ENCODE measurements around the gene HEG1.

Gene HEG1

DNA sequence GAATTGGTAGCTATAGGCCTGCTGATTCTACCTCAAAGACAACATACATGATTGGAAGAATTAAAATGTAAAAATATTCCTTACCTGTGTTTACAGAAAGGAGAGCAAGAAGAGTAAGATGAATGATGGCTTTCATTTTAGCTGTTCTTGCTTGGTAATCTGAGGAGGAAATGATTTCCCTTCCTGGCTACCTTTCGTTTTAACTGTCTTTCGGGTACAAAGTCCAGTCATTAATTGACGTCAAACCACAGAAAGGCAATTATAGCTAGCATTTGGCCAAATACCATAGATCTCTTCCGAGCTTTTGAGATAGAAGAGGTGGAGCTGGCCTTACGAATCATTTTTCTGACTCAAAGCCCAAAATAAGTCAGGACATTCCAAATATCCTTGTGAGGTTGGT lies 121.2 kb downstream of the HEG1 start, which contains the start of gene MUC13:
TSS of gene MUC13 (minus strand) at position 175 of the 400 bp plus-strand sequence. CDS start at position 136, 39 bp downstream.
- Histone ChIP-seq H3K4me1 (ENCODE audit: control insufficient read depth, insufficient read depth, low read length, unreplicated experiment) (no peaks in the 10 kb centered on the region), H3K4me3 (ENCODE audit: low read depth, low read length) (no peak within 1 kb of the TSS), H3K79me2 (ENCODE audit: control insufficient read depth, insufficient read depth, low read length, unreplicated experiment) (no peaks in the 10 kb centered on the region), H3K36me3 (ENCODE audit: insufficient read depth, low read length) (no peaks in the 10 kb centered on the region), H2AFZ (ENCODE audit: low read length, unreplicated experiment) (no peak within 1 kb of the TSS), H3K27me3 (ENCODE audit: insufficient read depth, low read length) (no peaks in the 10 kb centered on the region), H3K27ac (ENCODE audit: low read depth, low read length) (no peak within 1 kb of the TSS)

DNA sequence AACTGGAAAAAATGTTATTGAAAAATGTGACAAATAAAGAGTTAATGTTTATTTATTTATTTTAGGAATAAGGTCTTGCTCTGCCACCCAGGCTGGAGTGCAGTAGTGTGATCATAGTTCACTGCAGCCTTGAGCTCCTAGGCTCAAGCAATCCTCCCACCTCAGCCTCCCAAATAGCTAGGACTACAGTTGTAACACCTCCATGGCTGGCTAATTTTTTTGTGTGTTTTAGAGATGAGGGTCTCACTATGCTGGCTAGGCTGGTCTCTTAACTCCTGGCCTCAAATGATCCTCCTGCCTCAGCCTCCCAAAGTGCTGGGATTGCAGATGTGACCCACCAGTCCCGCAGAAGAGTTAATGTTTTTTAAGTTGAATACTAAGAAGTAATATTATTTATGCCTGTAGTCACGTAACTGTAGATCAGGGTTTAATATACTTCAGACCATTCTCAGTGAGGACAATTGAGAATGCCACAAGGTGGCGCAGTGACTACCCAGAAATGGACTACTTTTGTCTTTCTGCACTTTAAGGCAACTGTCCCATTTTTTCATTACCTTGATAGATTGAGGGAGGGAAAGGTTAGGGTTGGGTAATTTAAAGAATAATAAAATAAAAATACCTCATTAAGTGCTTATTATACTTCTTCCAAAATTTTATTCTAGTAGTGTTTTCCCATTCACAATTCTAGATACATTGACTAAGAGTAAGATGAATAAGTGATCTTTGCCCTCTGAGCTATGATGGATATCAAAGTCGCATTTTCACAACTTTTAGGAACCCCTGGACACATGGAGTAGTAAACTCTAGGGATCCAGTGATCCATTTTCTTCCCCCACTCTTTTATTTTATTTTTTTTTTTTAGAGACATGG lies 127.2 kb downstream of the HEG1 start:
- no peaks in the 10 kb centered on the region for H3K4me1 ChIP-seq (ENCODE audit: control insufficient read depth, insufficient read depth, low read length, unreplicated experiment)
- no peaks in the 10 kb centered on the region for H3K36me3 ChIP-seq (ENCODE audit: insufficient read depth, low read length)
- H3K79me2 ChIP-seq (ENCODE audit: control insufficient read depth, insufficient read depth, low read length, unreplicated experiment), result no peaks in the 10 kb centered on the region
- peak overlapping the region; percentile 67 for H2AFZ ChIP-seq (ENCODE audit: low read length, unreplicated experiment)
- no peak overlapping the region for H3K4me3 ChIP-seq (ENCODE audit: low read depth, low read length)
- H3K27ac ChIP-seq (ENCODE audit: low read depth, low read length), result no peak overlapping the region
- H3K27me3 ChIP-seq (ENCODE audit: insufficient read depth, low read length), result no peaks in the 10 kb centered on the region

DNA sequence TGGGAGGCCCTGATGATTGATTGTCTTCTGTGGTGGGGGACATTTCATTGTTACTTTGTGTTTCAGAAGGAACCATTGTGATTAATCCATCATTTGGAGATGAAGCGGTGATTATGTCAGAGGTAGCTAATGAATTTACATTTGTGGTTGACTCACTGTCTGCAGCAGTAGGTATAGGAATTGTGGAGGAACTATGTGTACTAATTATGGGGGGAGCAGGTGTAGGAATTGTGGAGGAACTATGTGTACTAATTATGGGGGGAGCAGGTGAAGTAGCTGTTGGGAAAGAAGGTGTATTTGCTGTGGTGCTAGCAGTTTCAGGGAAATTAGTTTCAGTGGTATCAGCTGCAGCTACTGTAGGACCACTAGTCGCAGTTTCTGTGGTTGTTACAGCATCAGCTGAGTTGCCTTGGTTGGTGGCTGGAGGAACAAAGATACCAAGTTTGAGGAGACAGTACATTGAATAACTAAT lies 128.2 kb downstream of the HEG1 start:
- no peaks in the 10 kb centered on the region for H3K27me3 ChIP-seq (ENCODE audit: insufficient read depth, low read length)

DNA sequence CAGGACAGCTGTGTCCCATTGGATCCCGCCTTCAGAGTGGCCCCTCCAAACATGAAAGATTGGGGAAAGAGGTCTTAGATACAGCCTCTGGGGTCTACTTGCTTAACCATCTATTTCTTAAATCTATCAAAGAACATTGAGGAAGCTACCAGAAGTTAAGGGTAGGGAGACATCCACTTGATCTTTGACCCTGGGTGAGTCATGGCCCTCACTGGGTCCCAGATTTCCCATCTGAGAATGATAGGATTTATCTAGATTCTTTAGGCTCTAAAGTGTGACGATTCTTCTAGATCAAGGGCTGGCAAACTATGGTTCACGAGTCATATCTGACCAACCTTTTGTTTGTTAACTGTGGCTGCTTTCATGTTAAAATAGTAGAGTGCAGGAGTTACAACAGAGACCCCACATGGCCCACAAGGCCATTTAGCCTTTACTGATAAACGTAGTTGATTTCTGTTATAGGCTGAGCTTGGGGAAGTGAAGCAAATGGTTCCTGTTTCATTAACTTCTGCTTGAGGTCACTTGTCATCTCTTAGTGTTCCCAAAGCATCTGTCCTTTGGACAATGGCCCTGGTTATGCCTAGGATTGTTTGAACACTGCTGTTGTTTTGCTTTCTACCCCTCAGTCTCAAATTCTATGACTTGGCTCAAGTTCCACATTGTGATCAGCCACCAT lies 129.2 kb downstream of the HEG1 start:
- Histone ChIP-seq H3K27me3 (ENCODE audit: insufficient read depth, low read length) (no peaks in the 10 kb centered on the region), H3K4me1 (ENCODE audit: control insufficient read depth, insufficient read depth, low read length, unreplicated experiment) (no peaks in the 10 kb centered on the region), H2AFZ (ENCODE audit: low read length, unreplicated experiment) (no peak overlapping the region), H3K27ac (ENCODE audit: low read depth, low read length) (no peak overlapping the region), H3K79me2 (ENCODE audit: control insufficient read depth, insufficient read depth, low read length, unreplicated experiment) (no peaks in the 10 kb centered on the region), H3K4me3 (ENCODE audit: low read depth, low read length) (no peak overlapping the region), H3K36me3 (ENCODE audit: insufficient read depth, low read length) (no peaks in the 10 kb centered on the region)

More for the DNA sequence above, 128.2 kb downstream of the HEG1 start:
- no peaks in the 10 kb centered on the region for H3K36me3 ChIP-seq (ENCODE audit: insufficient read depth, low read length)
- no peaks in the 10 kb centered on the region for H3K79me2 ChIP-seq (ENCODE audit: control insufficient read depth, insufficient read depth, low read length, unreplicated experiment)
- H3K4me3 ChIP-seq (ENCODE audit: low read depth, low read length), result no peak overlapping the region
- H2AFZ ChIP-seq (ENCODE audit: low read length, unreplicated experiment), result no peak overlapping the region
- no peak overlapping the region for H3K27ac ChIP-seq (ENCODE audit: low read depth, low read length)
- no peaks in the 10 kb centered on the region for H3K4me1 ChIP-seq (ENCODE audit: control insufficient read depth, insufficient read depth, low read length, unreplicated experiment)

DNA sequence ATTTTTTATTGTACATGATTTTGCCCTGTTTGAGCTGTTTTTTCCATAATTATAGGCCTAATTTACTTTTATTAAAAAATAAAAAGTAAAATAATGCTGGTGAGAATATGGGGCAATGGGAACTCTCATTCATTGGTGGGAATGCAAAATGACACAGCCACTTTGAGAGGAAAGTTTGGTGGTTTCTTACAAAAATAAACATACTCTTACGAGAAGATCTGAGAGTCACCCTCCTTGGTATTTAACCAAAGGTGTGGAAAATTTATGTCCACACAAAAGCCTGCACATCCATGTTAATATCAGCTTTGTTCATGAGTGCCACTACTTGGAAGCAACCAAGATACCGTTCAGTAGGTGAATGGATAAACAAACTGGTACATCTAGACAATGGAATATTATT lies 131.1 kb downstream of the HEG1 start:
- no peaks in the 10 kb centered on the region for H3K36me3 ChIP-seq (ENCODE audit: insufficient read depth, low read length)
- H3K27ac ChIP-seq (ENCODE audit: low read depth, low read length), result no peak overlapping the region
- H3K79me2 ChIP-seq (ENCODE audit: control insufficient read depth, insufficient read depth, low read length, unreplicated experiment), result no peaks in the 10 kb centered on the region
- H3K27me3 ChIP-seq (ENCODE audit: insufficient read depth, low read length), result no peaks in the 10 kb centered on the region
- H3K4me3 ChIP-seq (ENCODE audit: low read depth, low read length), result no peak overlapping the region
- H3K4me1 ChIP-seq (ENCODE audit: control insufficient read depth, insufficient read depth, low read length, unreplicated experiment), result no peaks in the 10 kb centered on the region
- H2AFZ ChIP-seq (ENCODE audit: low read length, unreplicated experiment), result no peak overlapping the region

DNA sequence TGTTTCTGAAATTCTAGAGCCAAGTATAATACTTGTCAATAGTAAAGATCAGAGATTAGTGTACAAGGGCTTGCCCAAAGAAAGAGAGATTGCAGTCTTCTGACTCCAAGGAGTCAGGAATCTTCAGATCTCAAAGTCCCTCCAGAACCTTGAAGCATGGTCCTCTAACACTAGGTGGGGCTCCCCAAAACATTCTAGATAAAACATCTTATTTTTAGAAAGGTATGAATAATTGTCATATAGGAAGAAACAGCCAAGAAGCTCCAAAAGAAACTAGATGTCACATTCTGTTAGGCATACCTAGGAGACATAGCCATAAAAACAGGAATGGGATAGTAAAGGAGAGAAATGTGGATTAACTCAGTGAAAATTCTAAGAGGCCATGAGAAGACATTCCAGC lies 132.0 kb downstream of the HEG1 start:
- H3K4me1 ChIP-seq (ENCODE audit: control insufficient read depth, insufficient read depth, low read length, unreplicated experiment), result no peaks in the 10 kb centered on the region
- no peaks in the 10 kb centered on the region for H3K79me2 ChIP-seq (ENCODE audit: control insufficient read depth, insufficient read depth, low read length, unreplicated experiment)
- H3K27me3 ChIP-seq (ENCODE audit: insufficient read depth, low read length), result no peaks in the 10 kb centered on the region
- no peaks in the 10 kb centered on the region for H3K36me3 ChIP-seq (ENCODE audit: insufficient read depth, low read length)
- no peak overlapping the region for H3K4me3 ChIP-seq (ENCODE audit: low read depth, low read length)
- H3K27ac ChIP-seq (ENCODE audit: low read depth, low read length), result no peak overlapping the region
- no peak overlapping the region for H2AFZ ChIP-seq (ENCODE audit: low read length, unreplicated experiment)

DNA sequence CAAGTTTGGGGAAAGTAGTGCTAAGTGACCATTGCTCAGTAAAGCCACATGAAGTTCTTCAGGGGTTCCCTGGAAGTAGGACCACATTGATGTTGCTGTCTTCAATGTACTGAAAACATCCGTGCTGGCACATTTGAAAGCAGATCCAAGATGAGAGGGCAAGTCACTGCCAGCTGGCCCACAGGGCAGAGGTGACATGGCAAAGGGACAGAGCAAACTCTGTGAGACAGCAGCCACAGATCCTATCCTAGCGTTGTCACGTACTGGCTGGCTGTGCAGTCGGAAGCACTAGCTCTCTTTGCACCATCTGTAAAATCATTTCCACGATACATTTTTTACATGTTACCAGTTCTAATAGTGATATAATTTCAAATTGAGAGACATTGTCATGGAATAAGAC lies 135.1 kb downstream of the HEG1 start:
- H3K36me3 ChIP-seq (ENCODE audit: insufficient read depth, low read length), result no peaks in the 10 kb centered on the region
- H3K4me3 ChIP-seq (ENCODE audit: low read depth, low read length), result no peak overlapping the region
- no peak overlapping the region for H3K27ac ChIP-seq (ENCODE audit: low read depth, low read length)
- peaks cover 10% of the 10 kb centered on the region; the same call in 1 of the 2 replicates for H3K27me3 ChIP-seq (ENCODE audit: insufficient read depth, low read length)
- no peaks in the 10 kb centered on the region for H3K79me2 ChIP-seq (ENCODE audit: control insufficient read depth, insufficient read depth, low read length, unreplicated experiment)
- no peaks in the 10 kb centered on the region for H3K4me1 ChIP-seq (ENCODE audit: control insufficient read depth, insufficient read depth, low read length, unreplicated experiment)
- no peak overlapping the region for H2AFZ ChIP-seq (ENCODE audit: low read length, unreplicated experiment)

DNA sequence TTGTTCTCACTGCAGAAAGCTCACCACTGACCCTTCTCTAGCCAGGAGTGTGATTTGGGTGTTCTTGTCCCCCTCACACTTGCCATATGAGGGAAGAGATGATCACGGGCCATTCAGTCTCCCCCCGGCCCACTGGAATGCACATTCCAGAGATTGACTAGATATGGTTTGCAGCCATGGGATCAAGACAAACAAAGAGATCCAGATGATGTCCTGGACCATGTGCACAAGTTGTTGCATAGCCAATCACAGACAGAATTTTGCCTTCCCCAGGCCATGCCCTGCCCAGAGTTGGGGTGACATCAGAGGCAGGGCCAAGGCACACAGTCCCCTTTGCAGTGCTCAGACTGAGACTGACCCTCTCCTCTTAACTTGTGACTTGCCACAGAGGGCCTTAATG lies 136.0 kb downstream of the HEG1 start:
- Histone ChIP-seq H3K4me1 (ENCODE audit: control insufficient read depth, insufficient read depth, low read length, unreplicated experiment) (no peaks in the 10 kb centered on the region), H3K79me2 (ENCODE audit: control insufficient read depth, insufficient read depth, low read length, unreplicated experiment) (no peaks in the 10 kb centered on the region), H3K36me3 (ENCODE audit: insufficient read depth, low read length) (no peaks in the 10 kb centered on the region), H3K4me3 (ENCODE audit: low read depth, low read length) (no peak overlapping the region), H3K27me3 (ENCODE audit: insufficient read depth, low read length) (peaks cover 10% of the 10 kb centered on the region; the same call in 1 of the 2 replicates), H2AFZ (ENCODE audit: low read length, unreplicated experiment) (no peak overlapping the region), H3K27ac (ENCODE audit: low read depth, low read length) (no peak overlapping the region)

DNA sequence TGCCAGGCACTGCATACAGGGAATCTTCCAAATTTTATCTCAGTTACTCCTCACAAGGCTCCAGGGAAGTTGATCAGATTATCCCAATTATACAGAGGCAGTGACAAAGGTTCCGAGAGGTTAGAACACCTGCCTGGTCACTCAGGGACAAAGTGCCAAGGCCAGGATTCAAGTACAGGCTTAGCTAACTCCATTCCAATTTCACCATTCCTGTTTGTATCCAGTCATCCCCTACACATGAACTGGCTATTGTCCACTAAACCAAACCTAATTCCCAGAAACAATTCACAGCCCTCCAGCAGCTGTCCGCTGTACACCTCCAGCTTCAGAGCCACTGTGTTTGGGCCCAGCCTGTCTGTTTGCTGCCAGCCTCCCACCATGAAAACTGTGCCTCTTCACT lies 137.3 kb downstream of the HEG1 start:
- H2AFZ ChIP-seq (ENCODE audit: low read length, unreplicated experiment), result no peak overlapping the region

DNA sequence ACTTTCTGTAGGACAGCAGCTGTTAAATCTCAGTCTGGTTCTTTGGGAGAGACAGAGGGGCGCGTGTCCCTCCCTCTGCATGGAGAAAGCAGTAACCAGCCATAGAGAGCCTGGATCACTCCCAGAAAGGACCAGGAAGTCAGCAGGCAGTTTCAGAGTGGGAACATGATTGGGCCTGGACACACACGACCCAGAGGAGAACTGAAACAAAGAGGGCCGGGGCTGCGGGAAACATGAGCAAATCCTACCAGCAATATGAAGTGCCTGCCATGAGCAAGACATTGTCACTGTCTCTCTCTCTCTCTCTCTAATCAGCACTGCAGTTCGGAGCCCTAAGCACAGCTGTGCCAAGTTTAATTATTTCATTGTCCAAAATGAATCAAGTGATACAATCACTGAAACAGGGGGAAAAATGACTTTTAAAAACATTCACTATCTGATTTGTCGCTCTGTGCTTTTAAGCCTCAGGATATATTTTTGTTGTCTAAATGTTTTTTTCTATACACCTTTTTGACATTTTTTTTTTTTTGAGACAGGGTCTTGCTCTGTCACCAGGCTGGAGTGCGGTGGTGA lies 138.9 kb downstream of the HEG1 start:
- H2AFZ ChIP-seq (ENCODE audit: low read length, unreplicated experiment), result no peak overlapping the region
- H3K36me3 ChIP-seq (ENCODE audit: insufficient read depth, low read length), result no peaks in the 10 kb centered on the region
- H3K79me2 ChIP-seq (ENCODE audit: control insufficient read depth, insufficient read depth, low read length, unreplicated experiment), result no peaks in the 10 kb centered on the region
- H3K27ac ChIP-seq (ENCODE audit: low read depth, low read length), result no peak overlapping the region
- no peaks in the 10 kb centered on the region for H3K4me1 ChIP-seq (ENCODE audit: control insufficient read depth, insufficient read depth, low read length, unreplicated experiment)
- peaks cover 10% of the 10 kb centered on the region; the same call in 1 of the 2 replicates for H3K27me3 ChIP-seq (ENCODE audit: insufficient read depth, low read length)
- H3K4me3 ChIP-seq (ENCODE audit: low read depth, low read length), result no peak overlapping the region

More for the DNA sequence above, 137.3 kb downstream of the HEG1 start:
- Histone ChIP-seq H3K27ac (ENCODE audit: low read depth, low read length) (no peak overlapping the region), H3K36me3 (ENCODE audit: insufficient read depth, low read length) (no peaks in the 10 kb centered on the region), H3K4me1 (ENCODE audit: control insufficient read depth, insufficient read depth, low read length, unreplicated experiment) (no peaks in the 10 kb centered on the region), H3K27me3 (ENCODE audit: insufficient read depth, low read length) (peaks cover 10% of the 10 kb centered on the region; the same call in 1 of the 2 replicates), H3K4me3 (ENCODE audit: low read depth, low read length) (no peak overlapping the region), H3K79me2 (ENCODE audit: control insufficient read depth, insufficient read depth, low read length, unreplicated experiment) (no peaks in the 10 kb centered on the region)
